Measurements from ENCODE around the gene GALR1. TPM values are rescaled to one million over a fixed set of nuclear protein-coding genes. Genes with fewer than 3 reads are reported as not detected.

The GALR1 gene
- total RNA-seq, 3 donors from 2014 or later (not counting 1 experiment from before 2014, with no cell fraction given), result not detected

- no peak for TF ChIP-seq CTCF (IDR thresholded peaks at IDR 0.05)
- ATAC-seq (no peak), DNase-seq (no peak)
- Histone ChIP-seq H3K27ac (ENCODE audit: low read length) (no peak overlapping the region), H3K36me3 (ENCODE audit: control insufficient read depth, insufficient read depth, low read length) (no peaks in the 10 kb centered on the region), H3K4me3 (ENCODE audit: low read length) (no peak overlapping the region), H3K27me3 (ENCODE audit: control insufficient read depth, insufficient read depth, low read length) (no peaks in the 10 kb centered on the region), H3K9me3 (ENCODE audit: control insufficient read depth, insufficient read depth, low read length) (no peaks in the 10 kb centered on the region), H3K4me1 (ENCODE audit: control insufficient read depth, insufficient read depth, low read length) (no peaks in the 10 kb centered on the region)
- Mint-ChIP-seq H3K27me3 (ENCODE audit: low read depth in 2 of 2) (peaks cover 15 to 28% of the 10 kb centered on the region in 2 donors), H3K9me3 (no peaks in the 10 kb centered on the region), H3K36me3 (no peaks in the 10 kb centered on the region), H3K4me1 (no peaks in the 10 kb centered on the region), H3K27ac (no peak overlapping the region), H3K4me3 (no peak overlapping the region)
- intact Hi-C loops (cut with micrococcal nuclease), result no loop called here
- 96% methylated on average over 5 of the region's 6 CpGs for WGBS (ENCODE audit: insufficient coverage)
These were observed 64.9 kb downstream of the GALR1 start for GRCh38 chr18:77314511-77314910.

- H3K9me3 Mint-ChIP-seq, result no peaks in the 10 kb centered on the region
These were observed 65.3 kb downstream of the GALR1 start for GRCh38 chr18:77314952-77315351.

GRCh38 chr18:77316008-77316407 is 66.4 kb downstream of the GALR1 start:
- no peaks in the 10 kb centered on the region for H3K36me3 ChIP-seq (ENCODE audit: control insufficient read depth, insufficient read depth, low read length)
- no peak overlapping the region for H3K4me3 ChIP-seq (ENCODE audit: low read length)
- DNase-seq (no peak), ATAC-seq (no peak)
- H3K9me3 ChIP-seq (ENCODE audit: control insufficient read depth, insufficient read depth, low read length), result no peaks in the 10 kb centered on the region
- H3K4me1 ChIP-seq (ENCODE audit: control insufficient read depth, insufficient read depth, low read length), result no peaks in the 10 kb centered on the region
- peaks cover 26 to 34% of the 10 kb centered on the region in 2 donors for H3K27me3 Mint-ChIP-seq (ENCODE audit: low read depth in 2 of 2)
- intact Hi-C loops (cut with micrococcal nuclease), result no loop called here
- no peaks in the 10 kb centered on the region for H3K4me1 Mint-ChIP-seq
- TF ChIP-seq CTCF (IDR thresholded peaks at IDR 0.05), result no peak
- no peak overlapping the region for H3K27ac ChIP-seq (ENCODE audit: low read length)
- H3K27me3 ChIP-seq (ENCODE audit: control insufficient read depth, insufficient read depth, low read length), result peaks cover 3% of the 10 kb centered on the region
- no peak overlapping the region for H3K27ac Mint-ChIP-seq
- H3K36me3 Mint-ChIP-seq, result no peaks in the 10 kb centered on the region
- no peaks in the 10 kb centered on the region for H3K9me3 Mint-ChIP-seq
- H3K4me3 Mint-ChIP-seq, result no peak overlapping the region
- 83% methylated on average over 3 of the region's 3 CpGs for WGBS (ENCODE audit: insufficient coverage)

More at GRCh38 chr18:77314952-77315351, 65.3 kb downstream of the GALR1 start:
- no peaks in the 10 kb centered on the region for H3K4me1 Mint-ChIP-seq
- no peak for DNase-seq
- TF ChIP-seq CTCF (IDR thresholded peaks at IDR 0.05), result no peak
- Histone ChIP-seq H3K4me1 (ENCODE audit: control insufficient read depth, insufficient read depth, low read length) (no peaks in the 10 kb centered on the region), H3K36me3 (ENCODE audit: control insufficient read depth, insufficient read depth, low read length) (no peaks in the 10 kb centered on the region), H3K4me3 (ENCODE audit: low read length) (no peak overlapping the region), H3K27me3 (ENCODE audit: control insufficient read depth, insufficient read depth, low read length) (no peaks in the 10 kb centered on the region), H3K9me3 (ENCODE audit: control insufficient read depth, insufficient read depth, low read length) (no peaks in the 10 kb centered on the region), H3K27ac (ENCODE audit: low read length) (no peak overlapping the region)
- H3K4me3 Mint-ChIP-seq, result no peak overlapping the region
- 87% methylated on average over 7 of the region's 10 CpGs for WGBS (ENCODE audit: insufficient coverage)
- peaks cover 17 to 28% of the 10 kb centered on the region in 2 donors for H3K27me3 Mint-ChIP-seq (ENCODE audit: low read depth in 2 of 2)
- no peaks in the 10 kb centered on the region for H3K36me3 Mint-ChIP-seq
- no peak overlapping the region for H3K27ac Mint-ChIP-seq
- ATAC-seq, result no peak
- intact Hi-C loops (cut with micrococcal nuclease), result no loop called here

- DNase-seq (no peak), ATAC-seq (no peak)
- TF ChIP-seq CTCF (IDR thresholded peaks at IDR 0.05), result no peak
- no peaks in the 10 kb centered on the region for H3K4me1 Mint-ChIP-seq
- no peak overlapping the region for H3K4me3 Mint-ChIP-seq
- no peak overlapping the region for H3K27ac ChIP-seq (ENCODE audit: low read length)
- peaks cover 26 to 36% of the 10 kb centered on the region in 2 donors for H3K27me3 Mint-ChIP-seq (ENCODE audit: low read depth in 2 of 2)
- intact Hi-C loops (cut with micrococcal nuclease), result no loop called here
- no peak overlapping the region for H3K27ac Mint-ChIP-seq
- peaks cover 3% of the 10 kb centered on the region for H3K27me3 ChIP-seq (ENCODE audit: control insufficient read depth, insufficient read depth, low read length)
- no peaks in the 10 kb centered on the region for H3K36me3 Mint-ChIP-seq
- 87% methylated on average over 4 of the region's 4 CpGs for WGBS (ENCODE audit: insufficient coverage)
- no peaks in the 10 kb centered on the region for H3K9me3 Mint-ChIP-seq
- H3K36me3 ChIP-seq (ENCODE audit: control insufficient read depth, insufficient read depth, low read length), result no peaks in the 10 kb centered on the region
- H3K9me3 ChIP-seq (ENCODE audit: control insufficient read depth, insufficient read depth, low read length), result no peaks in the 10 kb centered on the region
- H3K4me3 ChIP-seq (ENCODE audit: low read length), result no peak overlapping the region
- no peaks in the 10 kb centered on the region for H3K4me1 ChIP-seq (ENCODE audit: control insufficient read depth, insufficient read depth, low read length)
These were observed 67.0 kb downstream of the GALR1 start for GRCh38 chr18:77316641-77317040.

All from natural killer cell (primary cell).